Mesothelial cell of epicardium (in vitro differentiated cells): Measurements from ENCODE around the gene PPFIA4. TPM values are rescaled to one million over a fixed set of nuclear protein-coding genes. Genes with fewer than 3 reads are reported as not detected.

Experiments used
- DNase-seq, 2 experiments: peaks; one replicate each; pipeline ENCODE4 v3.0.0; 2021; ENCODE audit warnings: low spot score in 2 of 2; ENCODE audit not compliant: unreplicated experiment in 2 of 2
- H3K27ac Mint-ChIP-seq: 2 replicates; pipeline ENCODE4 v1.8.0; 2021; ENCODE audit warnings: mixed read lengths
- H3K27me3 Mint-ChIP-seq: 2 replicates; pipeline ENCODE4 v1.8.0; 2021; ENCODE audit warnings: low read depth, mixed read lengths
- H3K36me3 Mint-ChIP-seq: 2 replicates; pipeline ENCODE4 v1.8.0; 2021; ENCODE audit warnings: mixed read lengths
- H3K4me1 Mint-ChIP-seq: 2 replicates; pipeline ENCODE4 v1.8.0; 2021; ENCODE audit warnings: mixed read lengths
- H3K4me3 Mint-ChIP-seq: 2 replicates; pipeline ENCODE4 v1.8.0; 2021; ENCODE audit warnings: mild to moderate bottlenecking, moderate library complexity, mixed read lengths
- H3K9me3 Mint-ChIP-seq: 2 replicates; pipeline ENCODE4 v1.8.0; 2021; ENCODE audit warnings: mixed read lengths
- CTCF ChIP-seq: fragments of 200-600 bp; sonication (generic); IDR thresholded peaks from one replicate; pipeline ENCODE4 v1.5.0; 2021; ENCODE audit warnings: antibody characterized with exemption; ENCODE audit not compliant: unreplicated experiment
- total RNA-seq: library from RNA; stranded (reverse); gene quantifications from 3 replicates; pipeline ENCODE4 v1.2.1, GENCODE V29; 2021

Gene PPFIA4
- total RNA-seq, 1 donor from 2014 or later: 35.3 TPM

- DNase-seq: no peak
- peaks cover 5% of the 10 kb centered on the region for H3K4me1 Mint-ChIP-seq
- peaks cover 58% of the 10 kb centered on the region for H3K27me3 Mint-ChIP-seq
- H3K4me3 Mint-ChIP-seq: no peak overlapping the region
- no peak overlapping the region for H3K27ac Mint-ChIP-seq
- TF ChIP-seq CTCF: no peak
- H3K9me3 Mint-ChIP-seq: no peaks in the 10 kb centered on the region
- H3K36me3 Mint-ChIP-seq: no peaks in the 10 kb centered on the region
Observed at GRCh38 chr1:203116091-203116820, 90.0 kb downstream of the PPFIA4 start.

GRCh38 chr1:203117611-203118575, 91.6 kb downstream of the PPFIA4 start:
- Mint-ChIP-seq H3K27me3 (peaks cover 63% of the 10 kb centered on the region), H3K27ac (no peak overlapping the region), H3K36me3 (no peaks in the 10 kb centered on the region), H3K9me3 (no peaks in the 10 kb centered on the region), H3K4me3 (no peak overlapping the region), H3K4me1 (peaks cover 10% of the 10 kb centered on the region)
- TF ChIP-seq CTCF: peak; percentile 69
- DNase-seq: peak; percentile 74 to 87

DNA sequence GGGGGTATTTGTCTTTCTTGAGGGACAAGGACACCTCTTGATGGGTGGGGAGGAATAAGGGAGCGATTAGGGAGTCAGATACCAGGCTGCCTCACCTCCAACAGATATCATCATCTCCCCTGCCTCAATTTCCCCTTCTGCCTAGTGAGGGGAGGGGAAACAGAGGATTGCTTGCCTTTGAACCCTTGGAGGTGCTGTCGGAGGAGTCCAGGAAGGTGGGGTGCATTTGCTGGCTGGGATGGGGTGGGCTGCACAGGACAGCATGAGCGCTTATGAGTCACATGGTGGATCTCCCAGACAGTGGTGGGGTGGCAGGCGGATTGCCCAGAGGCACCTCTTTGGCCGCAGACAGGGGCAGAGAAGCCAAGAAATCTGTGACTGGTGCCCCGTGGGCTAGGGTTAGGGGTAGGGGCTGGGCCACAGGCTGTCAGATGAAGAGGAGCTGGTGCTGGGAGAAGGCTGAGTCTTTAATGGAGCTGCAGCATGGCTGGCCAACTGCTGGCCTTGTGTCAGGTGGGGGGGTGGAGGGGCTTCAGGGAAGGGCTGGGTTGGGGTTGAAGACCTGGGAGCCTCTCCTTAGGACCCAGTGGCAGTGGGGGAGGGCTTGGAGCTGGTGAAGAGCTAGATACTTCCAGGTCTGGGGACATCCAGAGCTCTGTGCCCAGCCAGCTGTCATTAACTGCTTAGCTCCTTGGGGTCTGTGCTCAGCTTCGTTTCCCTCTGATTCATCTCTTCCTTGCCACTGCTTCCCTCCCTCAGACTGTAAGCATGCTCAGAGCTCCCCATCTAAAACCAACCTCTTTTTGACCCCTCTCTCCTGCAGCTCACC, 94.2 kb downstream of the PPFIA4 start:
- Mint-ChIP-seq H3K27ac (no peak overlapping the region), H3K9me3 (no peaks in the 10 kb centered on the region), H3K4me3 (no peak overlapping the region), H3K27me3 (peaks cover 79% of the 10 kb centered on the region), H3K4me1 (peaks cover 27% of the 10 kb centered on the region), H3K36me3 (no peaks in the 10 kb centered on the region)
- no peak for TF ChIP-seq CTCF
- no peak for DNase-seq

DNA sequence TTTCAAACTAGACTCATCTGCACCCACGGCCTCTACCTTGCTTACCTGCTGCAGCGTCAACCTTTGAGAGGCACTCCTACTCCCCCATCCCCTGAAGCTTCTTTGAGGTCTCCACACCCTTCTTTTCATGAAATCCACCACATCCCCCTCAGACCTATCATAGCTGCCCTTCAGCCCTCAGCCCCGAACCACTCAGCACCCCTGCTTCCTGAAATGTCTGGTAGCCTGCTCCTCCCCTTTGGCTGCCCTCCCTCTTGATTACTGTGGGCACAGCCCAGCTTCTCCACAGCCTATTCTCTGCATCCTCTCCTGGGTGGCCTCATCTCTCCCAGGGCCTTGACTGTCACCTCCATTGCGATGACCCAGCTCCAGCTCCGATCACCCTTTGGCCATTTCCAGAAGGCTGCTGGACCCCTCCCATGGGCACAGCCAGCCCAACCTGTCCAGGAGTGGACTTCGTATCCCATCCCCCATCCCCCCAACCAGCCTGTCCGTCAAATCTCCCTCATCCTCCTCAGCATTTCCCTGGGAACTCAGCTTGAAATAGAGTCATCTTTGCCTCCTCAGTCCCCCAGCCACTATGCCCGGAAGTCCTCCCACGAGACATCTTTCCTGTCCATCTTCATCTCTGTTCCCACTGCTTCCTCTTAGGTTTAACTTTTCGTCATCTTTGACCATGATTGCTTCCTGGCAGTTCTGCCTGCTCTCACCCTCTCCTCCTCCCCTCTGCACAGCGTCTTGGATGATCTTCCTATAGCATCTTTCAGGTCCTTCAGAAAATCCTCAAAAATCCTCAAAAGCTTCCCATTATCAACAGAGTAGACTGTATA, 95.1 kb downstream of the PPFIA4 start:
- Mint-ChIP-seq H3K27ac (no peak overlapping the region), H3K36me3 (no peaks in the 10 kb centered on the region), H3K27me3 (peaks cover 76% of the 10 kb centered on the region), H3K4me3 (no peak overlapping the region), H3K9me3 (no peaks in the 10 kb centered on the region), H3K4me1 (peaks cover 35% of the 10 kb centered on the region)
- no peak for DNase-seq
- TF ChIP-seq CTCF: no peak

DNA sequence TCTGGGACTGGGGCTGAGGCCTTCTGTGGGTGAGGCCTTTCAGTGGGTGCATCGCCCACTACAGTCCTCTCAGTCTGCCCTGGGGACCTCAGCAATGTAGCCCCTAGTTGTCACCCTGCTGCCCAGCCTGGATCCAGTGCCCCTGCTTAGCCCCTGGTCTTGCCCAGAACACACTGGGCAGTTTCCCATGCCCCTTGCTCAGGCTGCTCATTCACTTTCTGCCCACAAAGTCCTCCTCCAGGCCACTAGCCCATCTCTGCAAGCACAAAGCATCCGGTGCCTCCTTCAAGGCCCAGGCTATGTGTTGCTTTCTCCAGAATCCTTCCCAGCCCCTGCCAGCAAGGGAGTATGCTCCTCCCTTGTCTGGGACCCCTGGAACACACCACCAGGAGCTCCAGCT, 95.9 kb downstream of the PPFIA4 start:
- no peak for TF ChIP-seq CTCF
- peaks cover 41% of the 10 kb centered on the region for H3K4me1 Mint-ChIP-seq
- no peak for DNase-seq
- H3K36me3 Mint-ChIP-seq: no peaks in the 10 kb centered on the region
- H3K27me3 Mint-ChIP-seq: peaks cover 76% of the 10 kb centered on the region
- no peak overlapping the region for H3K4me3 Mint-ChIP-seq
- H3K27ac Mint-ChIP-seq: no peak overlapping the region
- H3K9me3 Mint-ChIP-seq: no peaks in the 10 kb centered on the region
